HEK293 (cell line): Measurements from ENCODE around the gene NFATC2IP.

Source experiments
- CTCF ChIA-PET: fragments of 350-600 bp; formaldehyde crosslinking; extraction: SDS; loops from one replicate; lab custom pipeline; 2021; ENCODE audit warnings: antibody characterized with exemption; lab: Yijun Ruan, JAX
- POLR2A ChIA-PET: fragments of 300-600 bp; formaldehyde crosslinking; extraction: SDS; loops from one replicate; lab custom pipeline; 2020; ENCODE audit warnings: antibody characterized with exemption, inconsistent platforms; lab: Yijun Ruan, JAX
- H3K27ac ChIP-seq: fragments of 200-500 bp; sonication (Bioruptor generic); 2 replicates; pipeline ENCODE4 v1.5.1; 2014; ENCODE audit warnings: low read depth, low read length, control low read depth, inconsistent platforms; ENCODE audit errors: extremely low read depth
- H3K36me3 ChIP-seq, 2 experiments: fragments of 200-500 bp in 1 of 2; sonication (Bioruptor generic) in 1 of 2; 1 replicate in 1 of 2; 2 replicates in 1 of 2; pipeline ENCODE4 v1.5.1; 2014 to 2017; ENCODE audit warnings: inconsistent platforms in 2 of 2, low read length in 2 of 2; ENCODE audit not compliant: control insufficient read depth in 2 of 2, insufficient read depth in 1 of 2
- H3K4me1 ChIP-seq: fragments of 200-500 bp; sonication (Bioruptor generic); 2 replicates; pipeline ENCODE4 v1.5.1; 2014; ENCODE audit warnings: mild to moderate bottlenecking, low read length, inconsistent platforms; ENCODE audit not compliant: control insufficient read depth, insufficient read depth
- H3K4me3 ChIP-seq: 2 replicates; pipeline ENCODE4 v1.5.1; 2011; ENCODE audit warnings: low read depth, mild to moderate bottlenecking, control low read depth, low read length, moderate library complexity
- H3K9me3 ChIP-seq: fragments of 200-500 bp; sonication (Bioruptor generic); 2 replicates; pipeline ENCODE4 v1.5.1; 2014; ENCODE audit warnings: low read depth, low read length, inconsistent platforms; ENCODE audit not compliant: control insufficient read depth, insufficient read depth
- BCL11A ChIP-seq: fragments of 450-650 bp; formaldehyde crosslinking; IDR thresholded peaks from 2 replicates; pipeline ENCODE4 v1.5.1; 2016; ENCODE audit warnings: low read depth, missing biosample characterization, missing genetic modification characterization
- GLIS2 ChIP-seq: fragments of 450-650 bp; formaldehyde crosslinking; IDR thresholded peaks from 2 replicates; pipeline ENCODE4 v1.5.1; 2016; ENCODE audit warnings: missing biosample characterization, missing genetic modification characterization
- HOXD13 ChIP-seq: sonication (generic); formaldehyde crosslinking; IDR thresholded peaks from 2 replicates; pipeline ENCODE4 v1.8.0; 2022; ENCODE audit warnings: missing genetic modification reagents, borderline replicate concordance
- KLF16 ChIP-seq: fragments of 450-650 bp; formaldehyde crosslinking; IDR thresholded peaks from 2 replicates; pipeline ENCODE4 v1.5.1; 2017; ENCODE audit warnings: missing biosample characterization, missing genetic modification characterization
- SP7 ChIP-seq: fragments of 450-650 bp; formaldehyde crosslinking; IDR thresholded peaks from 2 replicates; pipeline ENCODE4 v1.5.1; 2016; ENCODE audit warnings: missing biosample characterization, missing genetic modification characterization
- ZBTB7A ChIP-seq: fragments of 450-650 bp; formaldehyde crosslinking; IDR thresholded peaks from 2 replicates; pipeline ENCODE4 v1.5.1; 2016; ENCODE audit warnings: low read depth, missing biosample characterization, missing genetic modification characterization
- ZNF16 ChIP-seq: fragments of 450-650 bp; formaldehyde crosslinking; IDR thresholded peaks from 2 replicates; pipeline ENCODE4 v1.5.1; 2016; ENCODE audit warnings: low read depth, missing biosample characterization, missing genetic modification characterization
- ZNF335 ChIP-seq: fragments of 450-650 bp; formaldehyde crosslinking; conservative IDR thresholded peaks from 2 replicates; pipeline ENCODE4 v1.5.1; 2016; ENCODE audit warnings: missing biosample characterization, missing genetic modification characterization
- ZNF391 ChIP-seq: fragments of 450-650 bp; formaldehyde crosslinking; IDR thresholded peaks from 2 replicates; pipeline ENCODE4 v1.5.1; 2016; ENCODE audit warnings: low read depth, missing biosample characterization, missing genetic modification characterization, borderline replicate concordance
- ZNF473 ChIP-seq: fragments of 450-650 bp; formaldehyde crosslinking; IDR thresholded peaks from 2 replicates; pipeline ENCODE4 v1.5.1; 2017; ENCODE audit warnings: missing biosample characterization, missing genetic modification characterization
- ZNF48 ChIP-seq: fragments of 450-650 bp; formaldehyde crosslinking; IDR thresholded peaks from 2 replicates; pipeline ENCODE4 v1.5.1; 2016; ENCODE audit warnings: missing biosample characterization, missing genetic modification characterization
- ZNF529 ChIP-seq: fragments of 450-650 bp; formaldehyde crosslinking; IDR thresholded peaks from 2 replicates; pipeline ENCODE4 v1.5.1; 2017; ENCODE audit warnings: missing genetic modification characterization, missing biosample characterization; ENCODE audit not compliant: insufficient replicate concordance
- ZNF544 ChIP-seq: fragments of 450-650 bp; formaldehyde crosslinking; IDR thresholded peaks from 2 replicates; pipeline ENCODE4 v1.5.0; 2017; ENCODE audit warnings: missing biosample characterization, missing genetic modification characterization
- ZNF555 ChIP-seq: fragments of 450-650 bp; formaldehyde crosslinking; conservative IDR thresholded peaks from 2 replicates; pipeline ENCODE4 v1.5.1; 2017; ENCODE audit warnings: missing biosample characterization, mild to moderate bottlenecking, missing genetic modification characterization, inconsistent platforms
- ZNF558 ChIP-seq: fragments of 450-650 bp; formaldehyde crosslinking; IDR thresholded peaks from 2 replicates; pipeline ENCODE4 v1.5.1; 2016; ENCODE audit warnings: missing biosample characterization, missing genetic modification characterization
- ZNF571 ChIP-seq: fragments of 450-650 bp; formaldehyde crosslinking; IDR thresholded peaks from 2 replicates; pipeline ENCODE4 v1.5.0; 2017; ENCODE audit warnings: missing biosample characterization, missing genetic modification characterization
- ZNF626 ChIP-seq: fragments of 450-650 bp; sonication (Bioruptor Pico); formaldehyde crosslinking; IDR thresholded peaks from 2 replicates; pipeline ENCODE4 v1.5.1; 2018; ENCODE audit warnings: missing biosample characterization, missing genetic modification characterization, inconsistent platforms
- ZNF654 ChIP-seq: fragments of 450-650 bp; formaldehyde crosslinking; IDR thresholded peaks from 2 replicates; pipeline ENCODE4 v1.5.1; 2016; ENCODE audit warnings: low read depth, missing biosample characterization, missing genetic modification characterization
- ZNF707 ChIP-seq: fragments of 450-650 bp; formaldehyde crosslinking; IDR thresholded peaks from 2 replicates; pipeline ENCODE4 v1.5.1; 2016; ENCODE audit warnings: missing biosample characterization, missing genetic modification characterization
- ZNF76 ChIP-seq: fragments of 450-650 bp; formaldehyde crosslinking; IDR thresholded peaks from 2 replicates; pipeline ENCODE4; 2016; ENCODE audit warnings: low read depth, missing biosample characterization, missing genetic modification characterization, borderline replicate concordance
- ZNF776 ChIP-seq: fragments of 450-650 bp; formaldehyde crosslinking; IDR thresholded peaks from 2 replicates; pipeline ENCODE4 v1.5.0; 2017; ENCODE audit warnings: missing biosample characterization, missing genetic modification characterization, borderline replicate concordance
- TF ChIP-seq, protein P1 (sequence below): fragments of 450-650 bp; formaldehyde crosslinking; IDR thresholded peaks from 2 replicates; pipeline ENCODE4 v1.5.1; 2016; ENCODE audit warnings: missing biosample characterization, missing genetic modification characterization
- TF ChIP-seq, protein P2 (sequence below): fragments of 450-650 bp; formaldehyde crosslinking; IDR thresholded peaks from 2 replicates; pipeline ENCODE4 v1.5.1; 2016; ENCODE audit warnings: missing biosample characterization, missing genetic modification characterization
- TF ChIP-seq, protein P3 (sequence below): fragments of 450-650 bp; IDR thresholded peaks from 2 replicates; pipeline ENCODE4 v1.5.1; 2018; ENCODE audit warnings: missing biosample characterization, mild to moderate bottlenecking, missing genetic modification characterization
- TF ChIP-seq, protein P4 (sequence below): fragments of 450-650 bp; formaldehyde crosslinking; IDR thresholded peaks from 2 replicates; pipeline ENCODE4; 2016; ENCODE audit warnings: missing biosample characterization, missing genetic modification characterization
- TF ChIP-seq, protein P5 (sequence below): fragments of 450-650 bp; formaldehyde crosslinking; IDR thresholded peaks from 2 replicates; pipeline ENCODE4 v1.5.0; 2017; ENCODE audit warnings: missing biosample characterization, missing genetic modification characterization, borderline replicate concordance
- TF ChIP-seq, protein P6 (sequence below): fragments of 450-650 bp; formaldehyde crosslinking; IDR thresholded peaks from 2 replicates; pipeline ENCODE4 v1.5.1; 2017; ENCODE audit warnings: missing biosample characterization, missing genetic modification characterization

The NFATC2IP gene

DNA sequence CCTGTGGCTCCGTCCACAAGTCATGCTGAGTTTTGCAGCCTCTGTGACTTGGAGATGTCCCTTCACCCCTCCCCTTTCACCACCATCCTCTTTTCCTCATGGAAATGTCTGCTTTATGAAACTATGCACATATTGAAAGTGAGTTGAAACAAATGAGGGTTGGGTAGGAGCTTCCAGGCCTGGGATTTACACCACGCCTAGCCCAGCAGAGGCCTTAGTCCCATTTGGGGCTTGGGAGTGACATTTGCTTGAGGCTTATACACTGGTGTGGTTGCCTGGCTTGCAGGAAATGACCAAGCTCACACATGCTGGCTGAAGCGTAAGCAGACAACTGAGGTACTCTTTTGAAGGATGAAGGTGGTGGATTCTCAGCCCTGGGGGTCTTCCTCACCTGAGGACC, 13.3 kb downstream of the NFATC2IP start:
- H3K4me1 ChIP-seq, result no peaks in the 10 kb centered on the region
- no peak overlapping the region for H3K4me3 ChIP-seq
- no peaks in the 10 kb centered on the region for H3K9me3 ChIP-seq
- H3K36me3 ChIP-seq, result peaks cover 14 to 52% of the 10 kb centered on the region in 2 experiments; a peak in 2 of 3 replicates
- CTCF ChIA-PET, result no interaction called here
- TF ChIP-seq, protein P1, sequence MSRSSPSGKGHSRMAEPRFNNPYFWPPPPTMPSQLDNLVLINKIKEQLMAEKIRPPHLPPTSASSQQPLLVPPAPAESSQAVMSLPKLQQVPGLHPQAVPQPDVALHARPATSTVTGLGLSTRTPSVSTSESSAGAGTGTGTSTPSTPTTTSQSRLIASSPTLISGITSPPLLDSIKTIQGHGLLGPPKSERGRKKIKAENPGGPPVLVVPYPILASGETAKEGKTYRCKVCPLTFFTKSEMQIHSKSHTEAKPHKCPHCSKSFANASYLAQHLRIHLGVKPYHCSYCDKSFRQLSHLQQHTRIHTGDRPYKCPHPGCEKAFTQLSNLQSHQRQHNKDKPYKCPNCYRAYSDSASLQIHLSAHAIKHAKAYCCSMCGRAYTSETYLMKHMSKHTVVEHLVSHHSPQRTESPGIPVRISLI (tag by site-specific recombination), result no peak
- TF ChIP-seq ZNF529 (no peak), SP7 (tag by site-specific recombination) (no peak), HOXD13 (CRISPR knock-in tag) (no peak), ZNF16 (no peak), ZNF76 (tag by site-specific recombination) (no peak), ZNF776 (no peak), ZNF544 (tag by site-specific recombination) (no peak), ZNF654 (tag by site-specific recombination) (no peak), ZNF335 (no peak), ZNF571 (tag by site-specific recombination) (no peak), ZNF707 (no peak)
- TF ChIP-seq, protein P2, sequence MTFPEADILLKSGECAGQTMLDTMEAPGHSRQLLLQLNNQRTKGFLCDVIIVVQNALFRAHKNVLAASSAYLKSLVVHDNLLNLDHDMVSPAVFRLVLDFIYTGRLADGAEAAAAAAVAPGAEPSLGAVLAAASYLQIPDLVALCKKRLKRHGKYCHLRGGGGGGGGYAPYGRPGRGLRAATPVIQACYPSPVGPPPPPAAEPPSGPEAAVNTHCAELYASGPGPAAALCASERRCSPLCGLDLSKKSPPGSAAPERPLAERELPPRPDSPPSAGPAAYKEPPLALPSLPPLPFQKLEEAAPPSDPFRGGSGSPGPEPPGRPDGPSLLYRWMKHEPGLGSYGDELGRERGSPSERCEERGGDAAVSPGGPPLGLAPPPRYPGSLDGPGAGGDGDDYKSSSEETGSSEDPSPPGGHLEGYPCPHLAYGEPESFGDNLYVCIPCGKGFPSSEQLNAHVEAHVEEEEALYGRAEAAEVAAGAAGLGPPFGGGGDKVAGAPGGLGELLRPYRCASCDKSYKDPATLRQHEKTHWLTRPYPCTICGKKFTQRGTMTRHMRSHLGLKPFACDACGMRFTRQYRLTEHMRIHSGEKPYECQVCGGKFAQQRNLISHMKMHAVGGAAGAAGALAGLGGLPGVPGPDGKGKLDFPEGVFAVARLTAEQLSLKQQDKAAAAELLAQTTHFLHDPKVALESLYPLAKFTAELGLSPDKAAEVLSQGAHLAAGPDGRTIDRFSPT (tag by site-specific recombination), result no peak
- TF ChIP-seq, protein P3, sequence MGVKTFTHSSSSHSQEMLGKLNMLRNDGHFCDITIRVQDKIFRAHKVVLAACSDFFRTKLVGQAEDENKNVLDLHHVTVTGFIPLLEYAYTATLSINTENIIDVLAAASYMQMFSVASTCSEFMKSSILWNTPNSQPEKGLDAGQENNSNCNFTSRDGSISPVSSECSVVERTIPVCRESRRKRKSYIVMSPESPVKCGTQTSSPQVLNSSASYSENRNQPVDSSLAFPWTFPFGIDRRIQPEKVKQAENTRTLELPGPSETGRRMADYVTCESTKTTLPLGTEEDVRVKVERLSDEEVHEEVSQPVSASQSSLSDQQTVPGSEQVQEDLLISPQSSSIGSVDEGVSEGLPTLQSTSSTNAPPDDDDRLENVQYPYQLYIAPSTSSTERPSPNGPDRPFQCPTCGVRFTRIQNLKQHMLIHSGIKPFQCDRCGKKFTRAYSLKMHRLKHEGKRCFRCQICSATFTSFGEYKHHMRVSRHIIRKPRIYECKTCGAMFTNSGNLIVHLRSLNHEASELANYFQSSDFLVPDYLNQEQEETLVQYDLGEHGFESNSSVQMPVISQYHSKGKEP, result no peak
- TF ChIP-seq, protein P4, sequence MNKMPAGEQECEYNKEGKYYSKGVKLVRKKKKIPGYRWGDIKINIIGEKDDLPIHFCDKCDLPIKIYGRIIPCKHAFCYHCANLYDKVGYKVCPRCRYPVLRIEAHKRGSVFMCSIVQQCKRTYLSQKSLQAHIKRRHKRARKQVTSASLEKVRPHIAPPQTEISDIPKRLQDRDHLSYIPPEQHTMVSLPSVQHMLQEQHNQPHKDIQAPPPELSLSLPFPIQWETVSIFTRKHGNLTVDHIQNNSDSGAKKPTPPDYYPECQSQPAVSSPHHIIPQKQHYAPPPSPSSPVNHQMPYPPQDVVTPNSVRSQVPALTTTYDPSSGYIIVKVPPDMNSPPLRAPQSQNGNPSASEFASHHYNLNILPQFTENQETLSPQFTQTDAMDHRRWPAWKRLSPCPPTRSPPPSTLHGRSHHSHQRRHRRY (tag by site-specific recombination), result no peak
- TF ChIP-seq, protein P5, sequence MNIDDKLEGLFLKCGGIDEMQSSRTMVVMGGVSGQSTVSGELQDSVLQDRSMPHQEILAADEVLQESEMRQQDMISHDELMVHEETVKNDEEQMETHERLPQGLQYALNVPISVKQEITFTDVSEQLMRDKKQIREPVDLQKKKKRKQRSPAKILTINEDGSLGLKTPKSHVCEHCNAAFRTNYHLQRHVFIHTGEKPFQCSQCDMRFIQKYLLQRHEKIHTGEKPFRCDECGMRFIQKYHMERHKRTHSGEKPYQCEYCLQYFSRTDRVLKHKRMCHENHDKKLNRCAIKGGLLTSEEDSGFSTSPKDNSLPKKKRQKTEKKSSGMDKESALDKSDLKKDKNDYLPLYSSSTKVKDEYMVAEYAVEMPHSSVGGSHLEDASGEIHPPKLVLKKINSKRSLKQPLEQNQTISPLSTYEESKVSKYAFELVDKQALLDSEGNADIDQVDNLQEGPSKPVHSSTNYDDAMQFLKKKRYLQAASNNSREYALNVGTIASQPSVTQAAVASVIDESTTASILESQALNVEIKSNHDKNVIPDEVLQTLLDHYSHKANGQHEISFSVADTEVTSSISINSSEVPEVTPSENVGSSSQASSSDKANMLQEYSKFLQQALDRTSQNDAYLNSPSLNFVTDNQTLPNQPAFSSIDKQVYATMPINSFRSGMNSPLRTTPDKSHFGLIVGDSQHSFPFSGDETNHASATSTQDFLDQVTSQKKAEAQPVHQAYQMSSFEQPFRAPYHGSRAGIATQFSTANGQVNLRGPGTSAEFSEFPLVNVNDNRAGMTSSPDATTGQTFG (tag by site-specific recombination), result no peak
- no peak overlapping the region for H3K27ac ChIP-seq
- POLR2A ChIA-PET, result interaction anchor here (0.9 kb wide), 1 partner anchor 14 kb away, joined by 3 read pairs; no protein-coding TSS in a partner anchor

DNA sequence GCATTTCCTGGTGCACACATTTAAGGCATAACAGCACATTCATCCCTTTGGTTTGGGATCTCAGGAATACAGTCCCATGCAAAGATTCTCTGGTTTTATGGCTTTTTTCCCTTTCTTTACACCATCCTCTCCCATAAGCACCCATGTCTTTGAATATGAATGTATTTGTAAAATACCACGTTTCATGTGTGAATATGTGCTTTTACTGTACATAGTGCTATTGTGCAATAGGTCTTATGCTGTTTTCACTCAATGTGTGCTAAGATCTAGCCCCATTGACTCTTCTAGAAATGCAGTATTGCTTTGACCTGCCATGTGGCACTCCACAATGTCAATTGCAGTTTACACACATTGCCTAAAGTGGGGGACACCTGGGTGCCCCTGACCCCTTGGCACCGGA, 13.8 kb downstream of the NFATC2IP start:
- Histone ChIP-seq H3K27ac (no peak overlapping the region), H3K4me1 (no peaks in the 10 kb centered on the region), H3K4me3 (no peak overlapping the region), H3K9me3 (no peaks in the 10 kb centered on the region), H3K36me3 (peaks cover 11 to 47% of the 10 kb centered on the region in 2 experiments; a peak in 2 of 3 replicates)
- CTCF ChIA-PET, result no interaction called here
- POLR2A ChIA-PET, result interaction anchor here (0.9 kb wide), 1 partner anchor 14 kb away, joined by 3 read pairs; no protein-coding TSS in a partner anchor
- no peak for TF ChIP-seq ZNF473 (tag by site-specific recombination)
- TF ChIP-seq KLF16 (tag by site-specific recombination), result no peak
- TF ChIP-seq GLIS2 (tag by site-specific recombination), result no peak
- no peak for TF ChIP-seq ZNF391 (tag by site-specific recombination)
- TF ChIP-seq ZNF626 (tag by site-specific recombination), result no peak
- no peak for TF ChIP-seq ZNF555
- no peak for TF ChIP-seq ZNF48
- TF ChIP-seq ZNF558 (tag by site-specific recombination), result no peak
- TF ChIP-seq ZBTB7A (tag by site-specific recombination), result no peak
- no peak for TF ChIP-seq BCL11A
- TF ChIP-seq, protein P6, sequence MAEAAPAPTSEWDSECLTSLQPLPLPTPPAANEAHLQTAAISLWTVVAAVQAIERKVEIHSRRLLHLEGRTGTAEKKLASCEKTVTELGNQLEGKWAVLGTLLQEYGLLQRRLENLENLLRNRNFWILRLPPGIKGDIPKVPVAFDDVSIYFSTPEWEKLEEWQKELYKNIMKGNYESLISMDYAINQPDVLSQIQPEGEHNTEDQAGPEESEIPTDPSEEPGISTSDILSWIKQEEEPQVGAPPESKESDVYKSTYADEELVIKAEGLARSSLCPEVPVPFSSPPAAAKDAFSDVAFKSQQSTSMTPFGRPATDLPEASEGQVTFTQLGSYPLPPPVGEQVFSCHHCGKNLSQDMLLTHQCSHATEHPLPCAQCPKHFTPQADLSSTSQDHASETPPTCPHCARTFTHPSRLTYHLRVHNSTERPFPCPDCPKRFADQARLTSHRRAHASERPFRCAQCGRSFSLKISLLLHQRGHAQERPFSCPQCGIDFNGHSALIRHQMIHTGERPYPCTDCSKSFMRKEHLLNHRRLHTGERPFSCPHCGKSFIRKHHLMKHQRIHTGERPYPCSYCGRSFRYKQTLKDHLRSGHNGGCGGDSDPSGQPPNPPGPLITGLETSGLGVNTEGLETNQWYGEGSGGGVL (tag by site-specific recombination), result no peak
